Natural killer cell (primary cell): ENCODE measurements around the gene NRP2. TPM values are rescaled to one million over a fixed set of nuclear protein-coding genes. Genes with fewer than 3 reads are reported as not detected.

ENCODE experiments used
- ATAC-seq, 3 donors: fragments of 150-1000 bp in 2 of 3; fragments of 200-7000 bp in 1 of 3; cut with Tn5 transposase; 1 replicate in 1 of 3; 2 replicates in 2 of 3; pipeline ENCODE4 v1.10.0; 2021; ENCODE audit warnings: mild to moderate bottlenecking in 2 of 3, moderate library complexity in 2 of 3
- DNase-seq, 2 donors: peaks; one replicate each; pipeline versions ENCODE4 v3.0.0 to v3.0.0-alpha.2; 2013 to 2021; ENCODE audit warnings: mixed read lengths in 1 of 2
- H3K27ac ChIP-seq: one replicate; pipeline ENCODE4 v1.5.1; 2013; ENCODE audit warnings: mild to moderate bottlenecking, low read length
- H3K27me3 ChIP-seq: one replicate; pipeline ENCODE4 v1.6.1; 2013; ENCODE audit warnings: low read length; ENCODE audit not compliant: control insufficient read depth, insufficient read depth
- H3K36me3 ChIP-seq: one replicate; pipeline ENCODE4 v1.6.1; 2013; ENCODE audit warnings: low read length; ENCODE audit not compliant: control insufficient read depth, insufficient read depth
- H3K4me1 ChIP-seq: one replicate; pipeline ENCODE4 v1.6.1; 2013; ENCODE audit warnings: low read length; ENCODE audit not compliant: control insufficient read depth, insufficient read depth
- H3K4me3 ChIP-seq: one replicate; pipeline ENCODE4 v1.5.1; 2013; ENCODE audit warnings: low read length
- H3K9me3 ChIP-seq: one replicate; pipeline ENCODE4 v1.6.1; 2013; ENCODE audit warnings: low read length; ENCODE audit not compliant: control insufficient read depth, insufficient read depth
- H3K27ac Mint-ChIP-seq, 2 donors: one replicate each; pipeline ENCODE4 v1.8.0; 2022; ENCODE audit warnings: mild to moderate bottlenecking in 2 of 2, mixed read lengths in 2 of 2, moderate library complexity in 1 of 2
- H3K27me3 Mint-ChIP-seq, 2 donors: one replicate each; pipeline ENCODE4 v1.8.0; 2022; ENCODE audit warnings: low read depth in 2 of 2, mixed read lengths in 2 of 2
- H3K36me3 Mint-ChIP-seq: one replicate; pipeline ENCODE4 v1.8.0; 2022; ENCODE audit warnings: mixed read lengths
- H3K4me1 Mint-ChIP-seq, 2 donors: one replicate each; pipeline ENCODE4 v1.8.0; 2022; ENCODE audit warnings: mixed read lengths in 2 of 2
- H3K4me3 Mint-ChIP-seq: one replicate; pipeline ENCODE4 v1.8.0; 2022; ENCODE audit warnings: mild to moderate bottlenecking, moderate library complexity, mixed read lengths
- H3K9me3 Mint-ChIP-seq, 2 donors: one replicate each; pipeline ENCODE4 v1.8.0; 2022; ENCODE audit warnings: mixed read lengths in 2 of 2
- WGBS: methylation state at CpG from one replicate; pipeline ENCODE4 v1.1.7; 2013; ENCODE audit warnings: missing lambda C conversion rate; ENCODE audit not compliant: insufficient coverage; 5-methylcytosine and 5-hydroxymethylcytosine counted together
- intact Hi-C: fragments of 100-400 bp; cut with micrococcal nuclease; formaldehyde crosslinking; loops from one replicate; pipeline ENCODE4 v1.14.2; 2022
- total RNA-seq, 4 donors: library from RNA; stranded (reverse); fragments of 120-200 nt in 1 of 4; gene quantifications; one replicate each; pipeline versions ENCODE4 v1.2.3 to v1.2.4, GENCODE V29; 2013 to 2022
- TF ChIP-seq, protein P1 (sequence below): fragments of 200-600 bp; IDR thresholded peaks from one replicate; pipeline ENCODE4 v1.8.0; 2022; ENCODE audit warnings: antibody characterized with exemption

The NRP2 gene
- total RNA-seq, 3 donors from 2014 or later (not counting 1 experiment from before 2014, with no cell fraction given): 0.40 TPM; not detected in 2

DNA sequence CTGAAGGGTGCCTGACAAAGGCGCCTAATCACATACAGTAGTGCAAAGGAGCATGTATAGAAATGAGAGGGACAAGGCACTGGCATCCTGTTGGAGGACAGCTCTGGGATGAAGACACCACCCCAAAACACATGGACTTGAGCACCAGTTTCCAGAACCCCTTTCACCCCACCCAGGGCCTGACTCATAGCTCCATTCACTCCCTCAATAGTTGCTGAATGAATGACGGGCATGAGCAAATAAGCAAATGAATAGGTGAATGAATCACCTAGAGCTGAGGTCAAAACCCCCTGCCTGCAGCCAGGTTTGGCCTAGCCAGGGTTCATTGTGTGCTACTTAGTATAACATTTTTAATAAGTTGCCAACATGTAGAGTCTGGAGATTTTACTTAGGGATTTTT is 66.3 kb downstream of the NRP2 start:
- DNase-seq (no peak), ATAC-seq (no peak)
- no peaks in the 10 kb centered on the region for H3K36me3 Mint-ChIP-seq
- intact Hi-C loops: no loop called here
- peaks cover 0 to 2% of the 10 kb centered on the region in 2 donors for H3K27me3 Mint-ChIP-seq
- Histone ChIP-seq H3K4me3 (no peak overlapping the region), H3K27me3 (no peaks in the 10 kb centered on the region), H3K4me1 (no peaks in the 10 kb centered on the region), H3K9me3 (no peaks in the 10 kb centered on the region), H3K27ac (no peak overlapping the region), H3K36me3 (no peaks in the 10 kb centered on the region)
- no peak overlapping the region for H3K4me3 Mint-ChIP-seq
- TF ChIP-seq, protein P1, sequence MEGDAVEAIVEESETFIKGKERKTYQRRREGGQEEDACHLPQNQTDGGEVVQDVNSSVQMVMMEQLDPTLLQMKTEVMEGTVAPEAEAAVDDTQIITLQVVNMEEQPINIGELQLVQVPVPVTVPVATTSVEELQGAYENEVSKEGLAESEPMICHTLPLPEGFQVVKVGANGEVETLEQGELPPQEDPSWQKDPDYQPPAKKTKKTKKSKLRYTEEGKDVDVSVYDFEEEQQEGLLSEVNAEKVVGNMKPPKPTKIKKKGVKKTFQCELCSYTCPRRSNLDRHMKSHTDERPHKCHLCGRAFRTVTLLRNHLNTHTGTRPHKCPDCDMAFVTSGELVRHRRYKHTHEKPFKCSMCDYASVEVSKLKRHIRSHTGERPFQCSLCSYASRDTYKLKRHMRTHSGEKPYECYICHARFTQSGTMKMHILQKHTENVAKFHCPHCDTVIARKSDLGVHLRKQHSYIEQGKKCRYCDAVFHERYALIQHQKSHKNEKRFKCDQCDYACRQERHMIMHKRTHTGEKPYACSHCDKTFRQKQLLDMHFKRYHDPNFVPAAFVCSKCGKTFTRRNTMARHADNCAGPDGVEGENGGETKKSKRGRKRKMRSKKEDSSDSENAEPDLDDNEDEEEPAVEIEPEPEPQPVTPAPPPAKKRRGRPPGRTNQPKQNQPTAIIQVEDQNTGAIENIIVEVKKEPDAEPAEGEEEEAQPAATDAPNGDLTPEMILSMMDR: no peak
- H3K9me3 Mint-ChIP-seq: no peaks in the 10 kb centered on the region
- H3K27ac Mint-ChIP-seq: no peak overlapping the region
- 81% methylated on average over 2 of the region's 2 CpGs for WGBS
- H3K4me1 Mint-ChIP-seq: no peaks in the 10 kb centered on the region

DNA sequence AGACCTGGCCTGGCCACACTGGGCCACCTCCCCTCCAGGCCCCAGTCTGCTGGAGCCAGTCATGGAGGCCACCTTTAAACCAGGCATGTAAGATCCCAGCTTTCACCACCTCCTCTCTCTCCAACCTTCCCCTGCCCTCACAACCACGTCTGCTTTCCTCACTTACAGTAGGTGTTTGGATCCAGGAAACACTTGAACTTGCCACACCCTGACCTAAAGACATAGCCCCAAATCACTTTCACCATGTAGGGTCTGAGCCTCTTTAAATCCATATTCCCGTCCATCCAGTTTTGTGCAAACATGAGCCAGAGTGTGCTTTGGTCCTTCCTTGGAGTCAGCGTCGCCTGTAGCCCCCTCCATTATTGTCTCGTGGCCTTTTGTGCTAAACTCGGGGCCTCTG is 66.8 kb downstream of the NRP2 start:
- no peaks in the 10 kb centered on the region for H3K9me3 ChIP-seq
- no peak overlapping the region for H3K4me3 Mint-ChIP-seq
- H3K27ac ChIP-seq: no peak overlapping the region
- no peak overlapping the region for H3K4me3 ChIP-seq
- peaks cover 0 to 2% of the 10 kb centered on the region in 2 donors for H3K27me3 Mint-ChIP-seq
- WGBS: 89% methylated on average over 6 of the region's 6 CpGs
- DNase-seq: no peak
- no peaks in the 10 kb centered on the region for H3K36me3 ChIP-seq
- intact Hi-C loops: no loop called here
- TF ChIP-seq, protein P1: no peak
- no peaks in the 10 kb centered on the region for H3K36me3 Mint-ChIP-seq
- no peak for ATAC-seq
- no peaks in the 10 kb centered on the region for H3K9me3 Mint-ChIP-seq
- no peaks in the 10 kb centered on the region for H3K27me3 ChIP-seq
- no peaks in the 10 kb centered on the region for H3K4me1 Mint-ChIP-seq
- no peak overlapping the region for H3K27ac Mint-ChIP-seq
- no peaks in the 10 kb centered on the region for H3K4me1 ChIP-seq

GRCh38 chr2:205750797-205751196 is 68.5 kb downstream of the NRP2 start:
- Histone ChIP-seq H3K4me1 (no peaks in the 10 kb centered on the region), H3K27ac (no peak overlapping the region), H3K27me3 (no peaks in the 10 kb centered on the region), H3K36me3 (no peaks in the 10 kb centered on the region), H3K4me3 (no peak overlapping the region), H3K9me3 (no peaks in the 10 kb centered on the region)
- intact Hi-C loops: no loop called here
- no peaks in the 10 kb centered on the region for H3K36me3 Mint-ChIP-seq
- H3K27me3 Mint-ChIP-seq: peaks cover 5 to 10% of the 10 kb centered on the region in 2 donors
- no peaks in the 10 kb centered on the region for H3K9me3 Mint-ChIP-seq
- no peak for DNase-seq
- no peak overlapping the region for H3K4me3 Mint-ChIP-seq
- ATAC-seq: no peak
- H3K27ac Mint-ChIP-seq: no peak overlapping the region
- TF ChIP-seq, protein P1: no peak
- WGBS: 66% methylated on average over 3 of the region's 3 CpGs
- H3K4me1 Mint-ChIP-seq: no peaks in the 10 kb centered on the region

DNA sequence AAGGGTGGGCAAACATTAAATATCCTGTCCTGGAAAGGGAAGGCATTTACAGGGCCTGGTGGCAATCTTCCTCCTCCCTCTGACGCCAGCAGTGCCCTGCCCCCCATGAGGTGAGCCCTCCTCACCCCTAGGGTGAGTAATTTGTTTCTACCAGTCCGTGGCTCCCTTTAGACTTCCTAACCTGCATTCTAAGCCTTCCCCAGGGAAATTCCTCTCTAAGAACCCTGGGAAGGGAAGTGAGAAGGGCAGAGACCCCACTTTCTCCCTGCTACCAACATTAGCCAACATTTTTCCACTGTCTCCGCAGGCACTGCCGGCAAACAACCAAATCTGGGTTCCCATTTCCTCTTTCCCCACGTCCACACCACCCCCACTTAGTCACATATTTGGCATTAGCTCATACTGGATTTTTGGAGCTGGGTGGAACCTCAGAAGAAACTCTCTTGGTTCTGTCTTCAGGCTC is 69.3 kb downstream of the NRP2 start:
- DNase-seq (no peak), ATAC-seq (no peak)
- H3K4me3 ChIP-seq: no peak overlapping the region
- Mint-ChIP-seq H3K4me1 (no peaks in the 10 kb centered on the region), H3K27ac (no peak overlapping the region), H3K36me3 (no peaks in the 10 kb centered on the region), H3K4me3 (no peak overlapping the region), H3K9me3 (no peaks in the 10 kb centered on the region), H3K27me3 (peaks cover 5 to 10% of the 10 kb centered on the region in 2 donors)
- TF ChIP-seq, protein P1: no peak
- no peaks in the 10 kb centered on the region for H3K36me3 ChIP-seq
- no peak overlapping the region for H3K27ac ChIP-seq
- no peaks in the 10 kb centered on the region for H3K27me3 ChIP-seq
- 87% methylated on average over 4 of the region's 5 CpGs for WGBS
- H3K4me1 ChIP-seq: no peaks in the 10 kb centered on the region
- no peaks in the 10 kb centered on the region for H3K9me3 ChIP-seq
- intact Hi-C loops: no loop called here
